Raji (cell line): ENCODE measurements around the gene PHACTR1.

Experiments
- POLR2A ChIP-seq: IDR thresholded peaks from 2 replicates; pipeline ENCODE4 v1.6.1; 2011; ENCODE audit warnings: low read depth, low read length, control low read depth; ENCODE audit not compliant: insufficient read depth

PHACTR1 gene

DNA sequence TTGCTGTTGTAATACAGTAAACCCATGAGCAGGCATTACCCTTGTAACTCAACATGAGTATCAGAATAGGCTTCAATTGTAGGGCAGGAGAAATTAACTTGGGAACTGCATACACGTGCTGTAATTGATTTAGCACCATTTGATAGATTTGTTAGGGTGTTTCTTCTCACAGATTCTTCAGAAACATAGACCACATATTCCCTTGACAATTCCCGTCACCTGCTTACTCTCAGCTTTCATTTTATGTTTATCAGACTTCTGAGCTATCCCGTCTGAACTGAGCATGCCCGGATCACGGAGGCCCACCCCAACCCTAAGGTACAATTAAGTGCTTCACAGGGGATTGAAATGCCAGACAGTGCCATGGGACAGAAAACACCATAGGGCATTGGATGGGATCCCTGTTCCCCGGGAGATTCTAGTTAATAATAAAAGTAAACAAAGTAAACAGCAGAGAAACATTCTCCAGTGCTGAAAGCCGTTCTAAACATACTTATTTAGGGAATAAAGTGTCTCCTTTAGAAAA is 179.7 kb downstream of the PHACTR1 start:
- TF ChIP-seq POLR2A = no peak

DNA sequence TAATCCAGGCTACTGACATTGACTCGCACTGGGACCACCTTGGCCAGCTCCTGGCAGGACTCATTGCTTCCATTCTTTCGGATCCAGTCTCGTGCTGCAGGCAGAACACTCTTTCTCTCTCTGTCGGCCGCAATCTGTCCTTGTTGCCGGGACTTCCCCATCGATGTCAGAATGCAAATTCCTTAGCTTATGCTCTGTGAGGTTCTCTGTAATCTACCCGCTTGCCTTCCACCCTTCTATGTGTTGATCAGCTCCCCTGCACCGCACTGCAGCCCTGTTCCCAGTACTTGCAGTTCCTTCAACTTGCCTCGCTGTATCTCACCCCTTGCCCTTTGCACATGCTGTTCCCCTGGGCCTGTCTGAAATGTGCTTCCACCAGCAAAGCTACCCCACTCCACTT is 182.0 kb downstream of the PHACTR1 start:
- TF ChIP-seq POLR2A = no peak

DNA sequence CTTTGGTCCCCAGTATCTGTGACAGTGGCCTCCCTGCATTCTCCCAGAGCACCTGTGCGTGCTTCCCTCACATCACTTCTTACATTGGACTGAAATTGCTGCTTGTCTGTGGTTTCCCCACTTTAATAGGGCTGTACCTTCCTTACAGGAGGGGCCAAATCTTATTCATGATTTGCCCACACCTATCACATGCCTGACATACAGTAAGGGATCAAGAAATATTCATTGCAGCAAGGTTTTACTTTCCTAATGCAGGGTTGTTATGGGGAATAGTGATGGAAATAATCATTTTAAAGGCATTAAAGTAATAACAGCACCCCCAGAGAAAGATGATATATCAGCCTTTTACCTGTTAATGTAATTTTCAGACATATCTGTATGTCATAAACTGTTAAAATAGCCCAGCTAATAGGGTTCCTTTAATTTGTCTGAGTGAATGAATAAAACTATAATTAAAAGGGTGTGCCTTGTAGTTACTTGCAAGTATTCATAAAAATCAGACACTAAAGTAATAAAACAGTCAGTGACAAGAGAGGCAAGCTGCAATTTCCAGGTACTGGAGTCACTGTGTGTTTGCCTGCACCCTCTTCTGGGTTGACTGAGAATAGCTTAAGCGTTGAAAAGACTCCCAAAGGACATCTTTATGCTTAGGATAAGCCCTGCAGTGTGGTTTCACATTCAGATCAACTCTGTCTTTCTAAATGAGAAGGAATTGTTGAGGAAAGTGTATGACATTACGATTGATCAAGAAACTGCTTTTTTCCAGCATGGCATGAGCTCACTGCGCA is 182.7 kb downstream of the PHACTR1 start:
- TF ChIP-seq POLR2A = no peak

DNA sequence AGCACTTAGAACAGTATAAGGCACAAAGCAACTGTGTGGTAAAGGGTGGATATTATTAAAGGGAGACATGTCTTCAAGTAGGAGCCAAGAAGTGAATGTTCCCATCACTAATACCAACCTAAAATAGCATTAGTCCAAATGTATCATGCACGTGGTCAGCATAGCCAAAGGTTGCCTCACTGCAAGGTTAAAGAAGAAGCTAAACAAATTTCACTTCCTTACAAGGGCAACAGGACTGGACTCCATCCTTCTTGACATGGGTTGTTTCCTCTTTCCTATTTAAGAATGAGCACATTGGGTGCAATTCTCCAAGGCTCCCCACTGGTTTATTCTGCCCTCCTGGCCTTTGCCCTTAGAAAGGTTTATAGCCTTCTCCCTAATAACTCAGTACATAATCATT is 186.7 kb downstream of the PHACTR1 start:
- TF ChIP-seq POLR2A = no peak

DNA sequence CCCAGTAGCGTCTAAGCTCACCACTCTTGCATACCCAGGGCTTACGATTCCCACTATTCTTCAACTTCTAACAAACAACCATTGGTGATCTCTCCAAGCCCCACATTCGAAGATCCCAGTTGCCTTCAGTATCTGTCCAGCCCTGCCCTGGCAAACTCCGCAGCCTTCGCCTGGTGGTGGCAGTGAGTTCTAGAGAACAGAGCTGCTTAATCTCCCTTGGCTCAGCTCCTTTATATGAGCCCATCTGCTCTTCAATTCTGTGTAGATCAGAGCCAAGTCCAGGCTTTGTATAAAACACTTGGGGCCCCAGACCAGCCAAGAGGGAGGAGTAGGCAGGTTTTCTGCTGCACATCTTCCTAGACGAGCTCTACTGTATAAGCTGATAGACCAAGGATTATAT is 193.3 kb downstream of the PHACTR1 start:
- no peak for TF ChIP-seq POLR2A

DNA sequence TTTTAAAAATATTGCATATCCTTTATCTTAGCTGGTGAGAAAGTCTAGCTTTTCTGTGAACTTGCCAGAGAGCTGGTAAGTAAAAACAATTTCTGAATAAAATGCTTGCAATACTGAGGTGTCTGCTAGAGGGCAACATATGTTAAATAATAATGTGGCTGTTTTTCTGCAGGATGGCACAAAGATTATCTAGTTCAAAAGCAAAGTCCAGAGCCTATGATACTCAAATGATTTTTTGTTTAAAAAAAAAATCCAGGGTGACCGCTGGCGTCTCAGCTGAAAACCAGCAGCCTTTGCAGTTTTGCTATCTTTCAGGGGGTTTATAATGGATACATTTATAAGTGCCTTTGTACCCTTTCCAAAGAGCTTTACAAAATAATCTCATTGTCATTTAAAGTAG is 194.9 kb downstream of the PHACTR1 start:
- TF ChIP-seq POLR2A = no peak

DNA sequence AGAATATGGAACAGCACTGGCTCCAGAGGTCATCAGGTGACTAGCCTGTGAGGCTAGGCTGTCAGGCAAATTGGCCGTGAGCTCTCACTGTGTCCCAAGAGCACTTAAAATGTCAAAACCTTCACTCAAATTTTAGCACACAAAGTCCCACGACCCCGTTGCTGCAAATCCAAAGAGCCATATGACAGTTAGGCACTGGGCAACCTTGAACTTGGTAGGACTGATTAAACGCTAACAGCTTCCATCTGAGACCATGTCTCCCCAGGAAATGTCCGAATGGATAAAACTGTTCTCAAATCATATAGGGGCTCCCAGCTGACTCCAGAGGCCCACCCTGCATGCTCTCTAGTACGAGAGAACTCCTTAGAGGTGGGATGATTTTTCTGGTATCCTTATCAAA is 196.6 kb downstream of the PHACTR1 start:
- no peak for TF ChIP-seq POLR2A

DNA sequence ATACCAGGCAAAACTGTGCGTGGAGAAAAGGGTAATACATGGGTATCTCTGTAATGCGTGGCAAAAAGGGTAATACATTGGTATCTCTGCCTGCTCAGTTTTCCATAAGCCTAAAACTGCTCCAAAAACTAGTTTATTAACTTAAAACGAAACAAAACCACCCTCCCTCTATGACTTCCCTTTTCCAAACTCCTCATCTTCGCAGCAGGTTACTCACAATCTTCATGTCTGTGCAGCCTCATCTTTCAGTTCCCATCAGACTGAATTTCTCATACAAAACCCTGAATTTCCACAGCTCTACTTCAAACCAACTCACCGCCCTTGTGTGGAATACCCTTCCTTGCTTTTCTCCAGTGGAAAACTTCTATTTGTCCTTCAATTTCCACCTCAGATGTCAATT is 199.4 kb downstream of the PHACTR1 start:
- no peak for TF ChIP-seq POLR2A

DNA sequence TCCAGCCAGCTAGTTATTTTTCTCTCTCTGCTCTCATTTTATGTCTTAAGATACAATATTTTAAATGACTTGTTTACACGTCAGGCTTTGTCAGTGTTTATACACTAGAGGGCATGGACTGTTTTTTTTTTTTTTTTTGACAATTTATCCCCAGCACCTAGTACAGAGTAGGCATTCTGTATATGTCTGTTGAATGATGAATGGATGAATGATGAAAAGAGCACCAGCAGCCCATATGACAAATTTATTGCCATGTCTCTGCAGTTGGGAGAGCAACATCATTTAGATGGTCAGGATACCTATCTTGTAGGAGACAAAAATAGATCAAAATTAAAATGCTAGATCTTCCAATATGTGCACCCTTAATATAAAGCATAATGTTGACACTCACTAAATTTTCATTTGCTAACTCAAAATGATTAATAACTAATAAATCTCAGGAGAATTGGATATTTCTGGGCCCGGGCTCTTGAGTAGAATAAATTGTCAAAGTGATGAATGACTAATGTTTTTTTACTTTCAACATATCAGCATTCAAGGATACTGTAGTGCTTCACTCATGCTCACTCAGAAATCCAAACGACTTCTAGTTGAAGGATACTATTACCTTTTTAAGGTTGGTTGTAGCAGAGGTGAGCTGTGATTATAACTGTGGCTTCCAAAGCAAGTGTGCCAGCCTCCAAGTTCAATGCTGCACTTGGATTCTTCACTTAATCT is 200.0 kb downstream of the PHACTR1 start:
- TF ChIP-seq POLR2A = no peak

DNA sequence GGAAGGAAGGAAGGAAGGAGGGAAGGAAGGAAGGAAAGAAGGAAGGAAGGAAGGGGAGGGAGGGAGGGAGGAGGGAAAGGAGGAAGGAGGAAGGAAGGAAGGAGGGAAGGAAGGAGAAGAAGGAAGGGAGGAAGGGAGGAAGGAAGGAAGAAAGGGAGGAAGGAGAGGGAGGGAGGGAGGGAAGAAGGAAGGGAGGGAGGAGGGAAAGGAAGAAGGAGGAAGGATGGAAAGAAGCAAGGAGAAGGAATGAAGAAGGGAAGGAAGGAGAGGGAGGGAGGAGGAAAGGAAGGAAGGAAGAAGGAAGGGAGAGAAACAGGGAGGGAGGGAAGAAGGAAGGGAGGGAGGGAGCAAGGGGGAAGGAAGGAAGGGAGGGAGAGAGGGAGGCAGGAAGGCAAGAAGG is 204.9 kb downstream of the PHACTR1 start:
- TF ChIP-seq POLR2A = no peak

DNA sequence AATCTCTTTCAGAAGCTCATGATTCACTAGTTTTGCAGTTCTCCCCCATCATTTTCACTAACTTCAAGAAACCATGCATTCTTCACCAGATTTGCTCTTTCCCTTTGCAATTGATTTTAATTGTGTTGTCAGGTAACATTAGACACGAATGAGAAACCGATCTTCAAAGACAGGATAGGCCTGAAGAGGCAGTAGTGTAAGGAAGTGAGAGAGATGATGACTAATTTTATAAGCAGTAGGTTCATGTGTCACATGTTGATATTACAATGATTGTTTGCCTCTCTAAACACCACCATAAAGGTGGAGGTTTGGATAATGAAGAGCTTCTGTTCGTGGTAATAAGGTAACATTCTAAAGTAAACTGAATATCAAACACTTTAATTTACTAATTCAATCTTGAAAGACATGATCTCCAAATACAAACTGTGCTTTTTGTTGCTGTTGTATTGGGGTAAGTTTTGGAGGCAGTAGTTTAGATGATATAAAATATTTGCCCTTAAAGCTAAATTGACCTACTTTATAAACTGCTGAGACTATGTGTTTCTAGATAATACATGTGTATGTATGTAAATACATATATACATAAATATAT is 207.2 kb downstream of the PHACTR1 start:
- TF ChIP-seq POLR2A = no peak

DNA sequence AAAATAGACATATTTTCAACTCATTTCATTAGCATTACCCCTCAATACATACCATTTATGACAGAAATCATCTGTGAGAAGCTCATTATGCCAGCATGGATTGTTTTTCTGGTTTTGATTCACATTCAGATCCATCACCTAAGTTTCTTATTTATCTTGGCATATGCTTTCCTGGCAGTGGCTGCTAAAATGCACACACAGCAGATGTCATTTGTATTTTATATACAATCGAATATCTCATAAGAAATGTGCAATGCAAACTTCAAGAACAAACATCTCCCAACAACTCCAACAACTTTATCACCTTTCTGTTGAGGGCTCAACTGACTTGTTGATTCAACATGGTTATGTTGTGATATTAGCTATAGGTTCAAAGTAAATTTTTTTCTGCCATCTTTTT is 208.3 kb downstream of the PHACTR1 start:
- TF ChIP-seq POLR2A = no peak

DNA sequence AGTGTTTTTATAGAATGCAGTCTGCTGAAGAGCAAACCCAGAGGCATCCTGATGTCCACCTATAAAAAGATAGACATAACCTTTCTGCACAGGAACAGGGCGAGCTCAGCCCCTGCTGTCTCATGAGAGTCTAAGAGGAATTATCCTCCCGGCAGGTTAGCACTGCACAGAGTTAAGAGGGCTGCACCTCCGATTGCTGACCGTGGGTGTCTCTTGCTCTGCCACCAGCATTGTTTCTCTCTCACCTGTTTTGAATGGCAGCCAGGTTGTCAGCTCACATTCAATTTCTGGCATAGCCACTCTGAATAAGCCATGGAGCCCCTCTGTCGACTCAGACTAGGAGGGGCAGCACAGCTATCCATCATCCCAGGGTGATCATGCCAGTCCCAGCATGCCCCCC is 211.2 kb downstream of the PHACTR1 start:
- TF ChIP-seq POLR2A = no peak

DNA sequence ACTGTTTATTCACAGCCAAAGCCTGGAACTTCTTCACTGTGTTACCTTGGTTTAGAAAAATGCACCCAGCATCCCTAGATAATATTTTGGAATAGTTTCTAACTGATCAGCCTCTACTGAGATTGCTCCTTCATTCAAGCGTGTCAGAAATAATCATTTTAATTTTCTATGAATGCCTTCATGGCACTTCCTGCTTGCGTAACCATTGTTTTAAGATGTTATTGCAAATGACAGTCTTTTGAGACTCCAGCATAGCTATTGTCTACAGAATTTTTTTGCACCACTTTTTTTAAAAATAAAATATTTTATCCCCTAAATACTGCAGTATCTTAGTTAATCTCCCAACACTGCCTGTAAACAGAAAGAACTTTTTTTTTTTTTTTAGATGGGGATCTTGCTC is 213.1 kb downstream of the PHACTR1 start:
- no peak for TF ChIP-seq POLR2A

DNA sequence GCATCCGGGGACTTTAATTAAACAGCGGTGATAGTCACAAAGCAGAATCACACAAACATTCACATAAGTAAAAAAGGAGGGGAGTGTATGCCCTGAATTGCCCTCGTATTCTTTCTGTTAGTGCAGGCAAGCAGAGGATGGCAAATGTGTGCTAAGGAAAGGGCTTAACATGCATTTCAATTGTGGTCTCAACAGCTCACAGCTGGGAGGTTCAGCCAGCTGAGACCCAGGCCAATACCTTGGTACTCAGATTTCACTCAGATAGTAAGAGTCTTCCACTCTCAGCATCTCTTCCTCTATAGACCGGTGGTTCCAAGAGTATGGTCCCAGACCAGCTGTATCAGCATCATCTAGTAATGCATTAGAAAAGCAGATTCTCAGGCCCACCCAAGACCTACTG is 215.1 kb downstream of the PHACTR1 start:
- TF ChIP-seq POLR2A = no peak

DNA sequence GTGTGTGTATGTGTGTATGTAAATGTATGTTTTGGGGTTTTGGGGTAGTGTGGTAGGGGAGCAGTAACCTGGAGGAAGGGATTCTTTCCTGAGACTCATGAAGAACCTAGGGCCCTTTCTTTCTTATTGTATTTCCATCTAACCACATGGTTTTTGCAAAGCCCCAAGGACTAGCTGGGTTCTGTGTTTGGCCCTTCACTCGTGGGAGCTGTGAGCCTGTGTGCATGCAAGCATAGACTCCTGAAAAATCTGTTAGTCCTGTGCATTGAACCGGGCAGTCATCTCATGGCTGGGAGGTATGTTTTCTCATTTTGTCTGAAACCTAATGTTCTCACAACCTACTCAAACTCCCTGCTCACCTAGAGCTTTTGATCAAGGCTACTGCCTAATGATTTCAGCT is 219.1 kb downstream of the PHACTR1 start:
- TF ChIP-seq POLR2A = no peak
